HG02943 (cell line): ENCODE measurements around the gene MKKS.
A peak's percentile ranks its signal among the peaks of the same experiment; 100 is the strongest.

Experiments
- ATAC-seq: cut with Tn5 transposase; IDR thresholded peaks from one replicate; pipeline ENCODE4 v1.9.1; 2021; ENCODE audit warnings: mild to moderate bottlenecking, low read depth, moderate library complexity; ENCODE audit not compliant: unreplicated experiment

MKKS gene

GRCh38 chr20:10453241-10453640 lies 19.2 kb upstream of the MKKS start:
- ATAC-seq: peak; percentile 67

GRCh38 chr20:10449270-10449669 lies 15.2 kb upstream of the MKKS start:
- ATAC-seq: no peak

- ATAC-seq: no peak
Observed at GRCh38 chr20:10448270-10449156, 14.5 kb upstream of the MKKS start.

- peak; percentile 98 for ATAC-seq
Observed at GRCh38 chr20:10447028-10447427, 13.0 kb upstream of the MKKS start.

GRCh38 chr20:10445758-10446157 lies 11.7 kb upstream of the MKKS start:
- no peak for ATAC-seq

GRCh38 chr20:10443936-10444335 lies 9.9 kb upstream of the MKKS start:
- ATAC-seq: no peak

- no peak for ATAC-seq
Observed at GRCh38 chr20:10438217-10438616, 4.2 kb upstream of the MKKS start.

- no peak for ATAC-seq
Observed at GRCh38 chr20:10436053-10436699, 2.2 kb upstream of the MKKS start.

- ATAC-seq: peak; percentile 57
Observed at GRCh38 chr20:10434832-10435812, 1.1 kb upstream of the MKKS start, which contains the start of gene SLX4IP. TSS of gene SLX4IP (plus strand) at chr20:10435305. CDS start at chr20:10458205, 22,900 bp downstream.

- ATAC-seq: peak; percentile 36
Observed at GRCh38 chr20:10434467-10434831, 427 bp upstream of the MKKS start.

- no peak for ATAC-seq
Observed at GRCh38 chr20:10433014-10433622, 904 bp downstream of the MKKS start.

GRCh38 chr20:10432079-10432478 lies 1.9 kb downstream of the MKKS start:
- ATAC-seq: no peak

- no peak for ATAC-seq
Observed at GRCh38 chr20:10430704-10431103, 3.3 kb downstream of the MKKS start.

GRCh38 chr20:10430000-10430466 lies 4.0 kb downstream of the MKKS start:
- no peak for ATAC-seq

GRCh38 chr20:10429443-10429981 lies 4.5 kb downstream of the MKKS start:
- ATAC-seq: no peak

- no peak for ATAC-seq
Observed at GRCh38 chr20:10428008-10428407, 6.0 kb downstream of the MKKS start.

- no peak for ATAC-seq
Observed at GRCh38 chr20:10427060-10427692, 6.8 kb downstream of the MKKS start.

- peak; percentile 78 for ATAC-seq
Observed at GRCh38 chr20:10423735-10424134, 10.3 kb downstream of the MKKS start.

GRCh38 chr20:10419550-10420133 lies 14.4 kb downstream of the MKKS start:
- ATAC-seq: no peak
